OCI-LY7 (cell line): ENCODE measurements around the gene TPM1. TPM values are rescaled to one million over a fixed set of nuclear protein-coding genes. Genes with fewer than 3 reads are reported as not detected.

Experiments
- BruUV-seq: library from RNA; stranded (reverse); fragments of 400-500 nt; replicated peaks from 2 replicates; lab custom pipeline; 2021; lab: Mats Ljungman, UMichigan
- CTCF ChIA-PET: fragments of 300-600 bp; sonication (Branson Sonifier 250); formaldehyde crosslinking; loops from one replicate; lab custom pipeline; 2022; ENCODE audit warnings: antibody characterized with exemption; ENCODE audit not compliant: unreplicated experiment; lab: Charles Lee
- POLR2A ChIA-PET: fragments of 300-600 bp; sonication (Branson Sonifier 250); formaldehyde crosslinking; loops from one replicate; lab custom pipeline; 2022; ENCODE audit warnings: antibody characterized with exemption; lab: Charles Lee
- DNase-seq: peaks from one replicate; pipeline ENCODE4 v3.0.0-alpha.2; 2015; ENCODE audit warnings: low spot score
- H2AFZ ChIP-seq: fragments of 200-600 bp; sonication (generic), shearing (Covaris generic); 2 replicates; pipeline ENCODE4 v1.6.1; 2014; ENCODE audit warnings: mild to moderate bottlenecking, antibody characterized with exemption, low read length, moderate library complexity
- H3K27ac ChIP-seq: fragments of 200-600 bp; sonication (generic); 2 replicates; pipeline ENCODE4 v1.5.1; 2014; ENCODE audit warnings: mixed run types, low read depth, mild to moderate bottlenecking, moderate library complexity, low read length, inconsistent platforms; ENCODE audit not compliant: poor library complexity, severe bottlenecking
- H3K36me3 ChIP-seq: fragments of 200-600 bp; sonication (generic); 2 replicates; pipeline ENCODE4 v1.6.1; 2014; ENCODE audit warnings: mild to moderate bottlenecking, antibody characterized with exemption, low read length, moderate library complexity, mixed read lengths; ENCODE audit not compliant: insufficient read depth
- H3K4me1 ChIP-seq: fragments of 200-600 bp; sonication (generic); 2 replicates; pipeline ENCODE4 v1.5.1; 2014; ENCODE audit warnings: mild to moderate bottlenecking, low read length; ENCODE audit not compliant: insufficient read depth, poor library complexity, severe bottlenecking
- H3K4me2 ChIP-seq: fragments of 200-600 bp; sonication (generic); 2 replicates; pipeline ENCODE4 v1.6.1; 2014; ENCODE audit warnings: mild to moderate bottlenecking, low read length
- H3K4me3 ChIP-seq: fragments of 200-600 bp; sonication (generic); 2 replicates; pipeline ENCODE4 v1.5.1; 2014; ENCODE audit warnings: mild to moderate bottlenecking, low read depth, low read length; ENCODE audit not compliant: poor library complexity, severe bottlenecking
- H3K79me2 ChIP-seq: fragments of 200-600 bp; sonication (generic); 2 replicates; pipeline ENCODE4 v1.6.1; 2016; ENCODE audit warnings: low read depth, mild to moderate bottlenecking, low read length, moderate library complexity, mixed read lengths; ENCODE audit not compliant: insufficient read depth
- H3K9me2 ChIP-seq: fragments of 200-600 bp; sonication (generic); 2 replicates; pipeline ENCODE4 v1.6.1; 2016; ENCODE audit warnings: mild to moderate bottlenecking, low read length, mixed read lengths; ENCODE audit not compliant: insufficient read depth
- H3K9me3 ChIP-seq: fragments of 200-600 bp; sonication (generic); 2 replicates; pipeline ENCODE4 v1.6.1; 2014; ENCODE audit warnings: mild to moderate bottlenecking, mixed run types, low read length, mixed read lengths
- H4K20me1 ChIP-seq: fragments of 200-600 bp; sonication (generic); 2 replicates; pipeline ENCODE4 v1.6.1; 2014; ENCODE audit warnings: mild to moderate bottlenecking, antibody characterized with exemption, low read length, moderate library complexity, mixed read lengths; ENCODE audit not compliant: insufficient read depth
- CTCF ChIP-seq: fragments of 200-600 bp; sonication (generic); conservative IDR thresholded peaks from 2 replicates; pipeline ENCODE4 v1.5.1; 2014; ENCODE audit warnings: mild to moderate bottlenecking, antibody characterized with exemption, low read length, moderate library complexity, mixed read lengths
- EZH2phosphoT487 ChIP-seq: fragments of 200-600 bp; sonication (generic); IDR thresholded peaks from 2 replicates; pipeline ENCODE4 v1.6.1; 2018; ENCODE audit warnings: low read depth, borderline replicate concordance, mild to moderate bottlenecking, mixed run types, antibody characterized with exemption, low read length, moderate library complexity, mixed read lengths
- intact Hi-C: fragments of 100-400 bp; cut with micrococcal nuclease; formaldehyde crosslinking; loops from one replicate; pipeline ENCODE4 v1.10.0; 2022; ENCODE audit not compliant: unreplicated experiment
- total RNA-seq, 2 experiments: library from RNA; depleted of rRNA in 1 of 2; stranded (reverse); fragments of >200 nt in 1 of 2; shearing (Covaris generic) in 1 of 2; gene quantifications; 2 replicates each; pipeline ENCODE4 v1.2.3, GENCODE V29; 2014 to 2022

Gene TPM1
- total RNA-seq, 2 experiments from 2014 or later: 19.3 to 19.9 TPM

GRCh38 chr15:62998262-62998890 lies 44.2 kb upstream of the TPM1 start:
- no peak for DNase-seq
- no peak for TF ChIP-seq CTCF
- TF ChIP-seq EZH2phosphoT487: no peak
- Histone ChIP-seq H3K9me3 (no peaks in the 10 kb centered on the region), H3K4me3 (no peak overlapping the region), H3K79me2 (no peaks in the 10 kb centered on the region), H3K36me3 (no peaks in the 10 kb centered on the region), H2AFZ (no peak overlapping the region), H3K27ac (no peak overlapping the region), H4K20me1 (no peaks in the 10 kb centered on the region), H3K4me1 (no peaks in the 10 kb centered on the region), H3K9me2 (no peaks in the 10 kb centered on the region), H3K4me2 (no peak overlapping the region)
- intact Hi-C loops: no loop called here
- ChIA-PET CTCF (no interaction called here), POLR2A (no interaction called here)
- BruUV-seq: no TSS peak

DNA sequence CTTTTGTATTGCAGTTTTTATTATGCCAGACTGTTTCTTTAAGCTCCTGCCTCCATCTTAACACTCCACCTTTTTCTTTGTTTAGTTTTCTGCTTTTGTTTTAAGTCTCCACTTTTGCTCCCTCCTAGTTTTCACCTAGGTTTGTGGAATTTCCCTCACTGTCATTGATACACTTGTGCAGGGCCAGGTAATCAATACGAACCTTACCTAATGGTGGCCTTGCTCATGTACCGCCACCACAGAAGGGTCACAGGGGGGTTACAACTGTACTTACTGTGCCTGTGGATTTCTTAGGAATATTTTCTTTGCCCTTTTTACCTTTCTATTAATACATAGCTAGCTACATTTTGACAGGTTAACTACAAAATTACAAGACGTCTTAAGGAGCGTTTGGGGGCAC lies 43.4 kb upstream of the TPM1 start:
- CTCF ChIA-PET: no interaction called here
- BruUV-seq: no TSS peak
- intact Hi-C loops: no loop called here
- DNase-seq: no peak
- Histone ChIP-seq H3K27ac (no peak overlapping the region), H3K79me2 (no peaks in the 10 kb centered on the region), H3K9me3 (no peaks in the 10 kb centered on the region), H3K4me1 (no peaks in the 10 kb centered on the region), H3K4me2 (no peak overlapping the region), H3K36me3 (no peaks in the 10 kb centered on the region), H4K20me1 (no peaks in the 10 kb centered on the region), H3K9me2 (no peaks in the 10 kb centered on the region), H2AFZ (no peak overlapping the region), H3K4me3 (no peak overlapping the region)
- POLR2A ChIA-PET: no interaction called here
- no peak for TF ChIP-seq CTCF
- TF ChIP-seq EZH2phosphoT487: no peak

GRCh38 chr15:62999923-63000561 lies 42.5 kb upstream of the TPM1 start:
- no peak for DNase-seq
- ChIA-PET POLR2A (no interaction called here), CTCF (no interaction called here)
- no peak overlapping the region for H2AFZ ChIP-seq
- no TSS peak for BruUV-seq
- H4K20me1 ChIP-seq: no peaks in the 10 kb centered on the region
- H3K79me2 ChIP-seq: no peaks in the 10 kb centered on the region
- no peak overlapping the region for H3K4me3 ChIP-seq
- H3K36me3 ChIP-seq: no peaks in the 10 kb centered on the region
- no peaks in the 10 kb centered on the region for H3K4me1 ChIP-seq
- no peak overlapping the region for H3K4me2 ChIP-seq
- no peak overlapping the region for H3K27ac ChIP-seq
- no peaks in the 10 kb centered on the region for H3K9me2 ChIP-seq
- TF ChIP-seq CTCF (no peak), EZH2phosphoT487 (no peak)
- intact Hi-C loops: no loop called here
- H3K9me3 ChIP-seq: no peaks in the 10 kb centered on the region
